Skeletal muscle tissue (tissue), 4 donors: ENCODE measurements around the gene MX1. TPM values are rescaled to one million over a fixed set of nuclear protein-coding genes. Genes with fewer than 3 reads are reported as not detected.
"Not testable (repeated sequence)": the region's sequence is repeated elsewhere in the genome, so short reads cannot be mapped to it uniquely, and the experiment has no call there.

Source experiments
- H3K27ac ChIP-seq: one replicate; pipeline ENCODE4 v1.7.0; 2013; ENCODE audit warnings: mild to moderate bottlenecking, low read depth, low read length, inconsistent platforms
- H3K27me3 ChIP-seq, 3 donors: one replicate each; pipeline ENCODE4 v1.7.0; 2013; ENCODE audit warnings: low read length in 3 of 3; ENCODE audit not compliant: control insufficient read depth in 3 of 3, insufficient read depth in 3 of 3
- H3K36me3 ChIP-seq, 3 donors: one replicate each; pipeline ENCODE4 v1.7.0; 2013; ENCODE audit warnings: low read length in 3 of 3; ENCODE audit not compliant: control insufficient read depth in 3 of 3, insufficient read depth in 3 of 3
- H3K4me1 ChIP-seq, 3 donors: one replicate each; pipeline ENCODE4 v1.7.0; 2013; ENCODE audit warnings: low read length in 3 of 3, mild to moderate bottlenecking in 3 of 3; ENCODE audit not compliant: control insufficient read depth in 3 of 3, insufficient read depth in 3 of 3
- H3K4me3 ChIP-seq, 3 donors: one replicate each; pipeline ENCODE4 v1.7.0; 2013; ENCODE audit warnings: low read length in 3 of 3
- H3K9ac ChIP-seq, 3 donors: one replicate each; pipeline ENCODE4 v1.7.0; 2013; ENCODE audit warnings: low read length in 3 of 3, mild to moderate bottlenecking in 3 of 3, moderate library complexity in 2 of 3, low read depth in 1 of 3
- H3K9me3 ChIP-seq, 3 donors: one replicate each; pipeline ENCODE4 v1.7.0; 2013; ENCODE audit warnings: low read length in 3 of 3; ENCODE audit not compliant: control insufficient read depth in 3 of 3
- total RNA-seq: library from RNA; depleted of rRNA; stranded (reverse); fragments of >200 nt; gene quantifications from one replicate; pipeline ENCODE4 v1.2.3, GENCODE V29; 2014
- donor health status: Osteomylitis.

The MX1 gene
- total RNA-seq, 1 donor from 2014 or later = 11.0 TPM

- peaks cover 0 to 6% (median 5%) of the 10 kb centered on the region in 3 donors for H3K4me1 ChIP-seq
- H3K9me3 ChIP-seq = no peaks in the 10 kb centered on the region
- H3K36me3 ChIP-seq = no peaks in the 10 kb centered on the region
- H3K9ac ChIP-seq = peak overlapping the region; percentile 72 to 86 (median 81)
- no peaks in the 10 kb centered on the region for H3K27me3 ChIP-seq
- H3K4me3 ChIP-seq = peak overlapping the region; percentile 71 to 87 (median 79)
- H3K27ac ChIP-seq = peak overlapping the region; percentile 82
Measured at GRCh38 chr21:41419921-41420862, 5.8 kb upstream of the MX1 start.

DNA sequence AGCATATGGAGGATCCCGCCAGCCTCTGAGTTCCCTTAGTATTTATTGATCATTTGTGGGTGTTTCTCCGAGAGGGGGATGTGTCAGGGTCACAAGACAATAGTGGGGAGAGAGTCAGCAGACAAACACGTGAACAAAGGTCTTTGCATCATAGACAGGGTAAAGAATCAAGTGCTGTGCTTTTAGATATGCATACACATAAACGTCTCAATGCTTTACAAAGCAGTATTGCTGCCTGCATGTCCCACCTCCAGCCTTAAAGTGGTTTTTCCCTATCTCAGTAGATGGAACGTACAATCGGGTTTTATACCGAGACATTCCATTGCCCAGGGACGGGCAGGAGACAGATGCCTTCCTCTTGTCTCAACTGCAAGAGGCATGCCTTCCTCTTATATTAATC, 5.0 kb upstream of the MX1 start:
- H3K4me3 ChIP-seq = peak overlapping the region in 2 of 3 donors; percentile 71 to 79
- peak overlapping the region; percentile 82 for H3K27ac ChIP-seq
- H3K9me3 ChIP-seq, H3K27me3 ChIP-seq, H3K36me3 ChIP-seq: not testable (repeated sequence)
- H3K9ac ChIP-seq = peak overlapping the region in 1 of 3 donors; percentile 86
- peaks cover 5 to 10% (median 8%) of the 10 kb centered on the region in 3 donors for H3K4me1 ChIP-seq

- Histone ChIP-seq H3K9ac (no peak overlapping the region), H3K36me3 (no peaks in the 10 kb centered on the region), H3K27ac (no peak overlapping the region), H3K4me1 (peaks cover 10 to 15% (median 10%) of the 10 kb centered on the region in 3 donors), H3K9me3 (no peaks in the 10 kb centered on the region), H3K27me3 (peaks cover 3 to 11% (median 5%) of the 10 kb centered on the region in 3 donors), H3K4me3 (no peak overlapping the region)
Measured at GRCh38 chr21:41422546-41423304, 3.3 kb upstream of the MX1 start.

DNA sequence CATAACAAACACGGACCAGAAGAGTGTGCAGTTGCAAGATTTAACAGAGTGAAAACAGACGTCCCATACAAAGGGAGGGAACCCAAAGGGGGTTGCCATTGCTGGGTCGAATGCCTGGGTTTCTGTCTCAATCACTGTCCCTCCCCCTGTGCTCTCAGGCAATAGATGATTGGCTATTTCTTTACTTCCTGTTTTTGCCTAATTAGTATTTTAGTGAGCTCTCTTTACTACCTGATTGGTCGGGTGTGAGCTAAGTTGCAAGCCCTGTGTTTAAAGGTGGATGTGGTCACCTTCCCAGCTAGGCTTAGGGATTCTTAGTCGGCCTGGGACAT, 2.8 kb upstream of the MX1 start:
- not testable (repeated sequence) for H3K36me3 ChIP-seq, H3K9ac ChIP-seq, H3K9me3 ChIP-seq, H3K27ac ChIP-seq, H3K4me3 ChIP-seq
- Histone ChIP-seq H3K4me1 (peaks cover 10 to 15% (median 10%) of the 10 kb centered on the region in 3 donors), H3K27me3 (peaks cover 5 to 12% (median 5%) of the 10 kb centered on the region in 3 donors)

GRCh38 chr21:41425588-41425953, 468 bp upstream of the MX1 start:
- peak overlapping the region; percentile 60 for H3K27ac ChIP-seq

GRCh38 chr21:41426676-41427404, 801 bp downstream of the MX1 start:
- Histone ChIP-seq H3K27me3 (peaks cover 5 to 18% (median 12%) of the 10 kb centered on the region in 3 donors), H3K4me3 (peak overlapping the region; percentile 61 to 73 (median 72)), H3K9ac (peak overlapping the region in 2 of 3 donors; percentile 73 to 81), H3K27ac (no peak overlapping the region), H3K9me3 (no peaks in the 10 kb centered on the region), H3K4me1 (peaks cover 4 to 10% (median 10%) of the 10 kb centered on the region in 3 donors), H3K36me3 (peaks cover 0 to 3% (median 0%) of the 10 kb centered on the region in 3 donors)

More at GRCh38 chr21:41425588-41425953, 468 bp upstream of the MX1 start:
- peak overlapping the region; percentile 73 to 81 (median 80) for H3K9ac ChIP-seq
- peaks cover 6 to 11% (median 10%) of the 10 kb centered on the region in 3 donors for H3K4me1 ChIP-seq
- H3K4me3 ChIP-seq = peak overlapping the region; percentile 72 to 81 (median 73)
- H3K9me3 ChIP-seq = no peaks in the 10 kb centered on the region
- H3K27me3 ChIP-seq = peaks cover 5 to 18% (median 12%) of the 10 kb centered on the region in 3 donors
- peaks cover 0 to 3% (median 0%) of the 10 kb centered on the region in 3 donors for H3K36me3 ChIP-seq

GRCh38 chr21:41427556-41427955, 1.5 kb downstream of the MX1 start:
- no peaks in the 10 kb centered on the region for H3K9me3 ChIP-seq
- H3K4me3 ChIP-seq = no peak overlapping the region
- H3K9ac ChIP-seq = no peak overlapping the region
- H3K4me1 ChIP-seq = peaks cover 4 to 10% (median 10%) of the 10 kb centered on the region in 3 donors
- no peak overlapping the region for H3K27ac ChIP-seq
- H3K36me3 ChIP-seq = peaks cover under 1 to 9% (median 2%) of the 10 kb centered on the region in 3 donors
- peaks cover 5 to 18% (median 12%) of the 10 kb centered on the region in 3 donors for H3K27me3 ChIP-seq

DNA sequence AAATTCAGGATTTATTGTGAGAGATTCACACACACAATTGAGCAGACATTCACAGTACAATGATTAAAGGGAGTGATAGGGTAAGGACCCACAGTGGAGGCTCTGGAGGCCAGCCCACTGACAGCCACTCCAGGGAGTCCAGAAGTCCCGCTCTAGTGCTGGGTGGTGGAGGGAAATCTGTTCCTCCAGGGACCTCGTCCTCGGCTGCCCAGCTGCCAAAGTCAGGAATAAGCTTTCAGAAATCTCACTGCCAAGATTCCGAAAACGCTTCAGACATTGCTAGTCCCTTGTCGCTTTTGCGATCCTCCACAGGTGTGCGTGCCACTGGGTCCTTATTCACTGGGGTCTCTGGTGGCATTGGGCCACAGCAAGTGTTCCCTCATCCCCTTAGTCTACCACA, 2.3 kb downstream of the MX1 start:
- H3K36me3 ChIP-seq = peaks cover 2 to 10% (median 6%) of the 10 kb centered on the region in 3 donors
- H3K27ac ChIP-seq = no peak overlapping the region
- peaks cover 5 to 18% (median 12%) of the 10 kb centered on the region in 3 donors for H3K27me3 ChIP-seq
- H3K4me3 ChIP-seq = no peak overlapping the region
- no peaks in the 10 kb centered on the region for H3K9me3 ChIP-seq
- peaks cover 4 to 10% (median 10%) of the 10 kb centered on the region in 3 donors for H3K4me1 ChIP-seq
- no peak overlapping the region for H3K9ac ChIP-seq

DNA sequence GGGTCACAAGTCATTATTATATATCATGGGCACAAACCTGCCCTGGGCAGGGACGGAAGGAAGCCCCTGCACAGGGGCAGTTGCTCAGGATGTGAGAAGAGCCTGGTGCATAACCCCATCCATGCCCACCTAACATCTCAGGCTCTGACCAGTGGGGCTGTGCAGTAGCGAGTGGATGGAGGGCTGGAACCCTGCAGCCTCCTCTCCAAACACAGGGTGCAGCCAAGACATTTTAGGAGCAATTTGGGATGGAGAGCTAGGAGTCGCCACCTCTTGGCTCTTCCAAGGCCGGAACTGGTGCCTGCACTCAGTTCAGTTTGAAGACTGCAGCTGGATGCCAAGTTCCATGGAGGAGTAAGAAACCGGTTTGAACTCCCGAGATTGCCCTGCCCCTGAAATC, 2.8 kb downstream of the MX1 start:
- Histone ChIP-seq H3K4me1 (peaks cover 4 to 10% (median 10%) of the 10 kb centered on the region in 3 donors), H3K27me3 (peaks cover 5 to 18% (median 12%) of the 10 kb centered on the region in 3 donors), H3K27ac (no peak overlapping the region), H3K4me3 (no peak overlapping the region), H3K9ac (no peak overlapping the region), H3K9me3 (no peaks in the 10 kb centered on the region), H3K36me3 (peaks cover 2 to 14% (median 6%) of the 10 kb centered on the region in 3 donors)
